ENCODE data around the gene UNC5B. TPM values are rescaled to one million over a fixed set of nuclear protein-coding genes. Genes with fewer than 3 reads are reported as not detected.
A peak's percentile ranks its signal among the peaks of the same experiment; 100 is the strongest.

UNC5B gene
- total and polyA plus RNA-seq, 8 donors = 14.4 to 31.2 (median 21.4) TPM

- Histone ChIP-seq H3K36me3 (no peaks in the 10 kb centered on the region), H3K4me1 (peaks cover 19 to 38% of the 10 kb centered on the region in 2 donors), H3K9me3 (no peaks in the 10 kb centered on the region), H3K4me3 (no peak overlapping the region), H3K27ac (peak overlapping the region in 1 of 2 donors; percentile 19), H3K27me3 (no peaks in the 10 kb centered on the region)
- DNase-seq (peak in 1 of 4 donors; percentile 39), ATAC-seq (no peak)
- intact Hi-C loops (cut with DNase I) = no loop called here
- no peak for TF ChIP-seq CTCF (IDR thresholded peaks at IDR 0.05)
Observed at GRCh38 chr10:71316056-71316785, 103.9 kb downstream of the UNC5B start.

GRCh38 chr10:71316786-71317160 is 104.4 kb downstream of the UNC5B start:
- Histone ChIP-seq H3K36me3 (no peaks in the 10 kb centered on the region), H3K4me1 (peaks cover 19 to 38% of the 10 kb centered on the region in 2 donors), H3K9me3 (no peaks in the 10 kb centered on the region), H3K27me3 (no peaks in the 10 kb centered on the region), H3K4me3 (no peak overlapping the region), H3K27ac (no peak overlapping the region)
- intact Hi-C loops (cut with DNase I) = no loop called here
- DNase-seq (no peak), ATAC-seq (no peak)
- TF ChIP-seq CTCF (IDR thresholded peaks at IDR 0.05) = no peak

GRCh38 chr10:71317739-71318138 is 105.4 kb downstream of the UNC5B start:
- TF ChIP-seq CTCF (IDR thresholded peaks at IDR 0.05) = no peak
- DNase-seq = no peak
- intact Hi-C loops (cut with DNase I) = no loop called here

GRCh38 chr10:71319042-71319799 is 106.9 kb downstream of the UNC5B start, which contains the start of gene SLC29A3:
Gene SLC29A3 (plus strand): TSS chr10:71319259. CDS start chr10:71319310, 51 bp downstream.
- Histone ChIP-seq H3K4me1 (peaks cover 14 to 35% of the 10 kb centered on the region in 2 donors), H3K4me3 (peak within 1 kb of the TSS; percentile 64 to 80), H3K27me3 (no peaks in the 10 kb centered on the region), H3K9me3 (no peaks in the 10 kb centered on the region), H3K27ac (peak within 1 kb of the TSS; percentile 55 to 73), H3K36me3 (peaks cover 0 to 5% of the 10 kb centered on the region in 2 donors)
- intact Hi-C loops (cut with DNase I) = no loop called here
- DNase-seq = peak; percentile 73 to 95 (median 88)
- ATAC-seq = peak; percentile 94
- TF ChIP-seq CTCF (IDR thresholded peaks at IDR 0.05) = peak; percentile 31 to 41

More at GRCh38 chr10:71317739-71318138, 105.4 kb downstream of the UNC5B start:
- Histone ChIP-seq H3K4me3 (no peak overlapping the region), H3K27ac (no peak overlapping the region), H3K27me3 (no peaks in the 10 kb centered on the region), H3K4me1 (peaks cover 19 to 38% of the 10 kb centered on the region in 2 donors), H3K36me3 (no peaks in the 10 kb centered on the region), H3K9me3 (no peaks in the 10 kb centered on the region)
- no peak for ATAC-seq

- H3K36me3 ChIP-seq = peaks cover 0 to 9% of the 10 kb centered on the region in 2 donors
- H3K27ac ChIP-seq = peak overlapping the region in 1 of 2 donors; percentile 55
- no peaks in the 10 kb centered on the region for H3K27me3 ChIP-seq
- no peak for TF ChIP-seq CTCF (IDR thresholded peaks at IDR 0.05)
- DNase-seq (no peak), ATAC-seq (no peak)
- peak overlapping the region; percentile 64 to 80 for H3K4me3 ChIP-seq
- no peaks in the 10 kb centered on the region for H3K9me3 ChIP-seq
- intact Hi-C loops (cut with DNase I) = no loop called here
- H3K4me1 ChIP-seq = peaks cover 11 to 30% of the 10 kb centered on the region in 2 donors
Observed at GRCh38 chr10:71319800-71320392, 107.5 kb downstream of the UNC5B start.
